Retina (tissue), 1 donor: ENCODE results near the gene BCO2.
"Not testable (repeated sequence)": the region's sequence is repeated elsewhere in the genome, so short reads cannot be mapped to it uniquely, and the experiment has no call there.

ENCODE experiments used
- DNase-seq: peaks from one replicate; pipeline ENCODE4 v3.0.0-alpha.2; 2016

Gene BCO2

GRCh38 chr11:112172362-112172994, 2.8 kb upstream of the BCO2 start:
- DNase-seq = no peak

GRCh38 chr11:112173152-112173551, 2.2 kb upstream of the BCO2 start:
- DNase-seq = no peak

- no peak for DNase-seq
Measured at GRCh38 chr11:112175599-112175952, 264 bp downstream of the BCO2 start.

- DNase-seq = no peak
Measured at GRCh38 chr11:112176077-112176476, 765 bp downstream of the BCO2 start.

- no peak for DNase-seq
Measured at GRCh38 chr11:112177589-112177988, 2.3 kb downstream of the BCO2 start.

- DNase-seq = no peak
Measured at GRCh38 chr11:112178428-112178827, 3.1 kb downstream of the BCO2 start.

- DNase-seq = no peak
Measured at GRCh38 chr11:112178936-112179335, 3.6 kb downstream of the BCO2 start.

- DNase-seq = no peak
Measured at GRCh38 chr11:112179601-112180000, 4.3 kb downstream of the BCO2 start.

GRCh38 chr11:112182867-112183266, 7.6 kb downstream of the BCO2 start:
- DNase-seq = no peak

- DNase-seq = no peak
Measured at GRCh38 chr11:112185883-112186282, 10.6 kb downstream of the BCO2 start.

- no peak for DNase-seq
Measured at GRCh38 chr11:112186304-112186703, 11.0 kb downstream of the BCO2 start.

- DNase-seq = not testable (repeated sequence)
Measured at GRCh38 chr11:112195113-112195512, 19.8 kb downstream of the BCO2 start.

GRCh38 chr11:112195951-112196351, 20.6 kb downstream of the BCO2 start:
- DNase-seq = no peak

- no peak for DNase-seq
Measured at GRCh38 chr11:112196519-112197087, 21.3 kb downstream of the BCO2 start.

GRCh38 chr11:112199101-112199500, 23.8 kb downstream of the BCO2 start:
- not testable (repeated sequence) for DNase-seq

GRCh38 chr11:112200252-112200651, 24.9 kb downstream of the BCO2 start:
- DNase-seq = no peak

- DNase-seq = no peak
Measured at GRCh38 chr11:112206071-112206470, 30.8 kb downstream of the BCO2 start.

GRCh38 chr11:112210890-112211289, 35.6 kb downstream of the BCO2 start:
- DNase-seq = no peak

GRCh38 chr11:112211536-112211935, 36.2 kb downstream of the BCO2 start:
- no peak for DNase-seq

- DNase-seq = no peak
Measured at GRCh38 chr11:112212290-112212689, 37.0 kb downstream of the BCO2 start.

GRCh38 chr11:112212710-112213109, 37.4 kb downstream of the BCO2 start:
- DNase-seq = no peak

- DNase-seq = no peak
Measured at GRCh38 chr11:112213753-112214152, 38.4 kb downstream of the BCO2 start.

- DNase-seq = no peak
Measured at GRCh38 chr11:112215621-112216020, 40.3 kb downstream of the BCO2 start.

- DNase-seq = no peak
Measured at GRCh38 chr11:112216561-112217105, 41.3 kb downstream of the BCO2 start.
